Peyer's patch (tissue), 4 donors: ENCODE results near the gene MRPS9.

Experiments used
- CTCF ChIP-seq, 6 experiments: fragments of 450-650 bp in 4 of 6; fragments of 200-600 bp in 2 of 6; sonication (generic) in 1 of 6; IDR thresholded peaks; one replicate each; pipeline ENCODE4 v1.5.1; 2017 to 2019; ENCODE audit warnings: antibody characterized with exemption in 6 of 6, mild to moderate bottlenecking in 3 of 6, moderate library complexity in 1 of 6
- POLR2A ChIP-seq, 2 donors: fragments of 450-650 bp; IDR thresholded peaks; one replicate each; pipeline ENCODE4 v1.5.1; 2017; ENCODE audit warnings: antibody characterized with exemption in 2 of 2, mild to moderate bottlenecking in 2 of 2, moderate library complexity in 2 of 2

- no peak for TF ChIP-seq CTCF (IDR thresholded peaks at IDR 0.05)
- TF ChIP-seq POLR2A (IDR thresholded peaks at IDR 0.05): no peak
Measured at GRCh38 chr2:105140240-105140568, 102.3 kb downstream of the MRPS9 start.
